ENCODE data around the gene MT1G. TPM values are rescaled to one million over a fixed set of nuclear protein-coding genes. Genes with fewer than 3 reads are reported as not detected.

Gene MT1G
- total RNA-seq, 1 experiment from 2014 or later: 2.2 TPM

GRCh38 chr16:56641166-56641565, 26.7 kb downstream of the MT1G start:
- Histone ChIP-seq H3K36me3 (ENCODE audit: control insufficient read depth, insufficient read depth, low read length) (no peaks in the 10 kb centered on the region), H3K4me1 (ENCODE audit: control insufficient read depth, insufficient read depth, low read length) (peaks cover 23% of the 10 kb centered on the region), H3K9me3 (ENCODE audit: control insufficient read depth, insufficient read depth, low read depth, low read length) (no peaks in the 10 kb centered on the region), H3K4me3 (ENCODE audit: low read depth in 2 of 2, low read length in 2 of 2) (no peak overlapping the region), H3K27ac (ENCODE audit: low read length) (no peak overlapping the region), H3K27me3 (ENCODE audit: control insufficient read depth, insufficient read depth, low read length) (no peaks in the 10 kb centered on the region)
- POLR2A ChIA-PET: no interaction called here
- intact Hi-C loops (cut with micrococcal nuclease; ENCODE audit: unreplicated experiment) (no loop called here), in situ Hi-C loops (cut with HindIII; ENCODE audit: low pct_unique_long_range_greater_than_20kb, low sequenced_read_pairs) (no loop called here)
- no TSS peak for BruUV-seq (replicated peaks)
- TF ChIP-seq, protein P1, sequence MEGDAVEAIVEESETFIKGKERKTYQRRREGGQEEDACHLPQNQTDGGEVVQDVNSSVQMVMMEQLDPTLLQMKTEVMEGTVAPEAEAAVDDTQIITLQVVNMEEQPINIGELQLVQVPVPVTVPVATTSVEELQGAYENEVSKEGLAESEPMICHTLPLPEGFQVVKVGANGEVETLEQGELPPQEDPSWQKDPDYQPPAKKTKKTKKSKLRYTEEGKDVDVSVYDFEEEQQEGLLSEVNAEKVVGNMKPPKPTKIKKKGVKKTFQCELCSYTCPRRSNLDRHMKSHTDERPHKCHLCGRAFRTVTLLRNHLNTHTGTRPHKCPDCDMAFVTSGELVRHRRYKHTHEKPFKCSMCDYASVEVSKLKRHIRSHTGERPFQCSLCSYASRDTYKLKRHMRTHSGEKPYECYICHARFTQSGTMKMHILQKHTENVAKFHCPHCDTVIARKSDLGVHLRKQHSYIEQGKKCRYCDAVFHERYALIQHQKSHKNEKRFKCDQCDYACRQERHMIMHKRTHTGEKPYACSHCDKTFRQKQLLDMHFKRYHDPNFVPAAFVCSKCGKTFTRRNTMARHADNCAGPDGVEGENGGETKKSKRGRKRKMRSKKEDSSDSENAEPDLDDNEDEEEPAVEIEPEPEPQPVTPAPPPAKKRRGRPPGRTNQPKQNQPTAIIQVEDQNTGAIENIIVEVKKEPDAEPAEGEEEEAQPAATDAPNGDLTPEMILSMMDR (IDR thresholded peaks at IDR 0.05): no peak
- CTCF ChIA-PET: no interaction called here
- ATAC-seq (no peak), DNase-seq (ENCODE audit: low read depth, low spot score) (no peak)

DNA sequence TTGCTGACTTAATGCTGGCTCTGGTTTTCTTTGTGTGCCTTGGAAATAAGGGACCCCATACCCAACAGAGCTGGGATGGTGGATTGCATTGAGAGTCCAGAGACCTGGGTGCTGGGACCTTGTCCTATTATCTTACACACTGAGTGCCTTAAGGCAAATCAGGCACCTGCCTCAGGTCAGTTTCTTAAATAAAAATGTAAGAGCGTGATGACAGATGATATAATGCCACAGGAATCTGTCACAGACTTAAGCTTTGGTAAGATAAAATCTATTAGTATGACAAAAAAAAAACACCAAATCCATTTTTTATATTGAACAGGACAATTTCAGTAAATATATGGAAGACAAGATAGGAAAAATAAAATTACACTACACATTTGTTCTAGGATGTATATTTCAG, 27.8 kb downstream of the MT1G start:
- ATAC-seq (no peak), DNase-seq (ENCODE audit: low read depth, low spot score) (no peak)
- intact Hi-C loops (cut with micrococcal nuclease; ENCODE audit: unreplicated experiment) (no loop called here), in situ Hi-C loops (cut with HindIII; ENCODE audit: low pct_unique_long_range_greater_than_20kb, low sequenced_read_pairs) (no loop called here)
- POLR2A ChIA-PET: no interaction called here
- Histone ChIP-seq H3K27ac (ENCODE audit: low read length) (no peak overlapping the region), H3K27me3 (ENCODE audit: control insufficient read depth, insufficient read depth, low read length) (no peaks in the 10 kb centered on the region), H3K36me3 (ENCODE audit: control insufficient read depth, insufficient read depth, low read length) (no peaks in the 10 kb centered on the region), H3K9me3 (ENCODE audit: control insufficient read depth, insufficient read depth, low read depth, low read length) (no peaks in the 10 kb centered on the region), H3K4me3 (ENCODE audit: low read depth in 2 of 2, low read length in 2 of 2) (no peak overlapping the region), H3K4me1 (ENCODE audit: control insufficient read depth, insufficient read depth, low read length) (peaks cover 23% of the 10 kb centered on the region)
- TF ChIP-seq REST (IDR thresholded peaks at IDR 0.05; ENCODE audit: insufficient read depth in 1 of 2, low read depth in 2 of 2, low read length in 1 of 2) (no peak), POLR2AphosphoS5 (IDR thresholded peaks at IDR 0.05; ENCODE audit: low read depth, low read length) (no peak), SIN3A (IDR thresholded peaks at IDR 0.05; ENCODE audit: borderline replicate concordance, insufficient read depth, low read depth, low read length) (no peak), TCF7L2 (IDR thresholded peaks at IDR 0.05; ENCODE audit: low read depth, low read length) (no peak)
- TF ChIP-seq, protein P1 (IDR thresholded peaks at IDR 0.05): no peak
- BruUV-seq (replicated peaks): no TSS peak
- CTCF ChIA-PET: interaction anchor here (0.6 kb wide), 1 partner anchor 60 kb away, joined by 5 read pairs; no protein-coding TSS in a partner anchor

- intact Hi-C loops (cut with micrococcal nuclease; ENCODE audit: unreplicated experiment): no loop called here
Measured at GRCh38 chr16:56639045-56639444, 28.8 kb downstream of the MT1G start.

More at GRCh38 chr16:56639045-56639444, 28.8 kb downstream of the MT1G start:
- no peak for ATAC-seq
- no peaks in the 10 kb centered on the region for H3K36me3 ChIP-seq (ENCODE audit: control insufficient read depth, insufficient read depth, low read length)
- TF ChIP-seq TCF7L2 (IDR thresholded peaks at IDR 0.05; ENCODE audit: low read depth, low read length) (no peak), REST (IDR thresholded peaks at IDR 0.05; ENCODE audit: insufficient read depth in 1 of 2, low read depth in 2 of 2, low read length in 1 of 2) (no peak), POLR2AphosphoS5 (IDR thresholded peaks at IDR 0.05; ENCODE audit: low read depth, low read length) (no peak), SIN3A (IDR thresholded peaks at IDR 0.05; ENCODE audit: borderline replicate concordance, insufficient read depth, low read depth, low read length) (no peak)
- TF ChIP-seq, protein P1 (IDR thresholded peaks at IDR 0.05): no peak
- peak overlapping the region; percentile 71 for H3K27ac ChIP-seq (ENCODE audit: low read length)
- H3K9me3 ChIP-seq (ENCODE audit: control insufficient read depth, insufficient read depth, low read depth, low read length): no peaks in the 10 kb centered on the region
- TSS peak; percentile 84 for BruUV-seq (replicated peaks)
- peaks cover 23% of the 10 kb centered on the region for H3K4me1 ChIP-seq (ENCODE audit: control insufficient read depth, insufficient read depth, low read length)
- H3K27me3 ChIP-seq (ENCODE audit: control insufficient read depth, insufficient read depth, low read length): no peaks in the 10 kb centered on the region
- in situ Hi-C loops (cut with HindIII; ENCODE audit: low pct_unique_long_range_greater_than_20kb, low sequenced_read_pairs): no loop called here
- ChIA-PET POLR2A (no interaction called here), CTCF (no interaction called here)
- peak overlapping the region; percentile 59 to 62; a peak in 3 of 4 replicates for H3K4me3 ChIP-seq (ENCODE audit: low read depth in 2 of 2, low read length in 2 of 2)
- no peak for DNase-seq (ENCODE audit: low read depth, low spot score)

All from Panc1 (cell line).